GM21529 (cell line): ENCODE data around the gene MPPED2.

Source experiments
- ATAC-seq: cut with Tn5 transposase; IDR thresholded peaks from one replicate; pipeline ENCODE4 v1.9.1; 2021; ENCODE audit not compliant: unreplicated experiment

The MPPED2 gene

DNA sequence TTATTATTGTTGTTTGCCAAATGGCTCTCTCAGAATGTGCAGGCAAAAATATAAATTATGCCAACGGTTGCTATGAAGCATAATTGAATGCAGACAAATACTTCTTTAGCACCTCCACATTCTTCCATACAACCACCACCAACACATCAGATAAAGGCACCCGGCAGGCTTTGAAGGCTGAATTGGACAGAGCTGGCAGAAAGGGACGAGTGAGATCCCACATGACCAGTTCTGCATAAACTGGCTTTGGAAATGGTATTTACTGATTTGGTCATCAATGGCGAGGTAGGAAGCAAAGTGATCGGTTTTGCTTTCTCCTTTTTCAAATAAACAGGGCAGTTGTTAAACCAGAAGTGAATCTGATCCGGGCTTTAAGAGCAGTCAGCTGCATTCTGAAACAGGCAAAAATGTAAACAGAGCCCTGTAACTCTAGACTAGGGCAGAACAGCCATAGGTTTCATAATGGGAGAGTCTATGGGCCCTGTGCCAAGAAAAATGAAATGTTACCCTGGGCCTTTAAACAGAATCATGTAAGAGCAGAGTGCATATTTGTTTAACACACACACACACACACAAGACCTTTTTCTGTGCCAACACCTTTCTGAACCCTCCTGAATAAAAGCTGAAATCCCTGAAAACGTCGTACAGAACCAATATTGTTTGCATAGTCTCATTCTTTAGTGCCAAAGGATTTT, 97.7 kb downstream of the MPPED2 start:
- no peak for ATAC-seq

DNA sequence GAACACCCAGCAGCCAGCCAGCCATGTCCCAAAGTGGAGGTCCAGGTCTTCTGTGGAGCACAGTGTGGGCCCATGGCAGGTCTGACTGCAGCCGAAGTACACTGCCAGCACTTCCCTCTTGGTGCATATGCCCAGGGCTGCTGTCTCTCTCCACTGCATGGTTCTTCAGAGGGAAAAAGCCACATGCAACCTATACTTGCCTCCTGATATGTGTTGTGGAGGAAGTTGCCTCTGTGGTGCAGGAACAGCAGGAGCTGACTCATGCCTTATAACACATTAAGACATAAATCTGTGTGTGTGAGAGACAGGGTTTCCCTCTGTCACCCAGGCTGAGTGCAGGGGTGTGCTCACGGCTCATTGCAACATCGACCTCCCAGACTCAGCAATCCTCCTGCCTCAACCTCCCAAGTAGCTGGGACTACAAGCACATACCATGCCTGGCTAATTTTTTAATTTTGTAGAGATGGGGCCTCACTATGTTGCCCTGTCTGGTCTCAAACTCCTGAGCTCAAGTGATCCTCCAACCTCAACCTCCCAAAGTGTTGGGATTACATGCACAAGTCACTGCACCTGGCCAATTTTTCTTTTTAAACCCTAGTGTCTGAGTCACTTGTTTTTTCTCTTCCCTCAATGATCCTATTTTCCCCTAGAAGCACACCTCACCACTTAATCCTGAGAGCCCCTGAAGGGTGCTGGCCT, 98.8 kb downstream of the MPPED2 start:
- ATAC-seq = no peak

DNA sequence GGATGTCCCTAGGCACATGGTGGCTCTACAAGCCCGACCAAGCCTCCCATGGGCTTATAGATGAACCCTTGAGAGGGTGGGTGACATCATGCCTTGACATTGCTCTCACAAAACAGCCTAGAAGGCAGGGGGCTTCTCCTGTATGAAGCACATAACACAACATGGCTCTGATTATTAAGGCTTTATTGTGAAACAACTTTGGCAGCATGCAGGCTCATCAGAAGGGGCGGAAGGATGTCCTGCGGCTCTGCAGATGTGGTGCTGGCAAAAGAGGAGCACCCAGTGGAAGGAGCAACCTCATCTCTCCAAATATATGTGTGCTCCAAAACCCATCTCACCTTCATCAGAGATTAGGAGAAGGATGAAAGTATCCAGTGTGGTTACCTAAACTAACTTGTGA, 100.4 kb downstream of the MPPED2 start:
- ATAC-seq = no peak

DNA sequence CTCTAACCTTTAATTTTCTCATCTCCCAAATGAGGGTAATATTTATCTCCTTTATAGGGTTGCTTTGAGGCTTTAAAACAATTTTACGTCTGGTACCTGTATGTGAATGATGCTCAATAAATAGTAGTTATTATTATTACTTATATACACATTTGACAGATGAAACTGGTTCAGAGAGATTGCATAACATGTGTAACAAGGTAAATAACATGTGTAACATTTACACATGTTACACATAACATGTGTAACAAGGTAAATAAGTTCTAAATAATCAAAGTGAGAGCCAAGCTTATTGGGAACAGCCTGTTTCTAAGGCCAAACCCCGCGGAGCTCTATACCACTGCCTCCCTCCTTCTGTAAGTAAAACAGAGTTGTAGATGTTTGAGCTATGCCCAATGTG, 100.9 kb downstream of the MPPED2 start:
- no peak for ATAC-seq

DNA sequence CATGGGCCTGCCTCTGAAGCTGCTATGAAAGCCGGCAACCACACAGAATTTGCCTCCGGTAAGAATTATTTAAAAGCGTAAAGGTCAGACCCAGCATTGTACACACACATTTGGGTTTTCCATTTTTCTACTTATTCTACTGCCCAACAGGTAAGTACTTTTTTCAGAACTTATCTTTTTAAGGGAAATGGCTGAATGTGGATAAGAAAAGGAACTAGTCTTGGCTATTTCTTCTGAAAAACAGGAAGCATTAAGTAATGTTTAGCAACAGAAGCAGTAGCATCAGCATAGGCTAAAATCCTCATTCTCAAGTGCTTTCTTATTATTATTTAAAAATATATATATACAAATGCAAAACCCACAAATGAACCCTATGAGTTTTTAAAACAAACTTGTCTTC, 103.1 kb downstream of the MPPED2 start:
- ATAC-seq = no peak

DNA sequence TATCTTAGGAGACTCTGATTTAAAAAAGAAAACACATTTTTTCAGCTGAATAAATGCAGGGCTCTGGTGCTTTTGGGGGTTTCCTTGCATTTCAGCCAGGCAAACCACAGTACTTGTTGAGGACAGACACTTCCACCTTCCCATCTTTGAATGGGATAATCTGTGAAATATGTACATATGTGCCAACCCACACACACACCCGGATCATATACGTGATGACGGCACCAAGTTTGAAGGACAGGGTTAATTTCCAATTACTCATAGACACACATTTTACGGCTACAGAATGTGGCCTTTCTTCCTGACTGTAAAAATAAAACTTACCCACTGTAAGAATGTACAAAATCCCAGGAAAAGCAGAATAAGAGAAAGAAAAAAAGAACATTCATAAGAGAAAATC, 104.4 kb downstream of the MPPED2 start:
- no peak for ATAC-seq

DNA sequence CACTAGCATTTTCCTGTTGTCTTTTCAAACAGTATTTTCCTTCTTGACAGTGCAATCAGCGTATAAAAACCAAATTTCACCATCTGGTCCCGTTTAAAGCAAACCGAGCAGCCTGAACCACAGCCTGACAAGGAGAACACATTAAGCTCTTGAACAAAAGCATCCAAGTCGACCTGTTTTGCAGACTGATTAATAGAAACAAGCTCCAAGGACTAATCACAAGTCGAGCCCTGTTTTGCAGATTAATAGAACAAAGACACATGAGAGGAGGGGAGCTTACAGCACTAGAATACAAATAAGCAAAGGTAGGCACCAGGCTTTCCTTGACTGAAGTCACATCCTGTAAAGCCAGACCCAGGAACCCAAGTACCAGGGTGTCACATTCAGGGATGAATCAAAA, 104.8 kb downstream of the MPPED2 start:
- ATAC-seq = no peak

DNA sequence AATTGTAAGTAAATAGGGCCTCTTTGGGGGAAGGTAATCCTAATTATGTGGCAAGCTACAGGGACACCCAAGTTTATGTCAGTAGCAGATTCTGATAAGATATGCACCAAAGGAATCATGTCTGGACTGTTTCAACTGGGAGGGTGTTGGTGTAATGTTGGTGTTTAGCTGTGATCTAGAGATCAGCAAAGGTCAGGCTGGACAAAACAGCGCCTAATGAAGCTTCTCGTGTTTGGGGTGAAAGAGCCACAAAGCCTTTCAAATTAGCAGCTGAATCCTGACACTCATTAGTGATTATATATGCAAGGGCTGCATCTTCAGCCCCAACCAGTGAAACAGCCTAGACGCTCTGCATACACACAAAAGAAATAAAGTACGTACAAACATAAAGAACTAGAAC, 106.3 kb downstream of the MPPED2 start:
- no peak for ATAC-seq

DNA sequence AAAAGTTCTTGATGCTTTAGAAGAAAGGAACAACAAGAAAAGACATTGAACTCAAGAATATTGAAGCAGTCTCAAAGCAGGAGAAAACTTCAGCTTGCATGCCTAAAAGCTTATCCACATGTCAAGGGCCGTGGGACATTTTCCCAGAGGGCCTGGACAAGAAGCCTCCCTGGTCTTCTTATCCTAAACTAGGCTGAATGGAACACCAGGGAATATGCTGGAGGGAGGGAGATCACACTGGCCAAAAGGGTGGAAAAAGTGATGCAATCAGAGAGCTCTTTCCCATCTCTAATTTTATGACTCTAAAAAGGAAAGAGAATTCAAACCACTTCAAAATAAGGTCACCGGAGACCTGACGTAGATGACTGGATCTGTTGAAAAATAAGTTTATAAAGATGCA, 107.2 kb downstream of the MPPED2 start:
- no peak for ATAC-seq

DNA sequence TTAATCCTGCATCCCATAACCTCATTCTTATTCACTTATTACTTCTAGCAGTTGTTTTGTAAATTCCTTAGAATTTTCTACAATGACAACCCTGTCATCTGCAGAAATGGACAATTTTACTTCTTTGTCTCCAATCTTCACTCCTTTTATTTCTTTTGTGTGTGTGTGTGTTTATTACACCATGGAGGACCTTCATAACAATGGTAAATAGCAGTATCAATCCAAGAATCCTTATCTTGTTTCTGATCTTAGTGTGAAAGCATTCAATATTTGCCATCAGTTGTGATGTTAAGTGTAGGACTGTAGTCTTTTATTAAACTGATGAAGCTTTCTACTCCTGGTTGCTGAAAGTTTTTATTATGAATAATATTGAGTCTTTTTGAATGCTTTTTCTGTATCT, 109.1 kb downstream of the MPPED2 start:
- no peak for ATAC-seq

DNA sequence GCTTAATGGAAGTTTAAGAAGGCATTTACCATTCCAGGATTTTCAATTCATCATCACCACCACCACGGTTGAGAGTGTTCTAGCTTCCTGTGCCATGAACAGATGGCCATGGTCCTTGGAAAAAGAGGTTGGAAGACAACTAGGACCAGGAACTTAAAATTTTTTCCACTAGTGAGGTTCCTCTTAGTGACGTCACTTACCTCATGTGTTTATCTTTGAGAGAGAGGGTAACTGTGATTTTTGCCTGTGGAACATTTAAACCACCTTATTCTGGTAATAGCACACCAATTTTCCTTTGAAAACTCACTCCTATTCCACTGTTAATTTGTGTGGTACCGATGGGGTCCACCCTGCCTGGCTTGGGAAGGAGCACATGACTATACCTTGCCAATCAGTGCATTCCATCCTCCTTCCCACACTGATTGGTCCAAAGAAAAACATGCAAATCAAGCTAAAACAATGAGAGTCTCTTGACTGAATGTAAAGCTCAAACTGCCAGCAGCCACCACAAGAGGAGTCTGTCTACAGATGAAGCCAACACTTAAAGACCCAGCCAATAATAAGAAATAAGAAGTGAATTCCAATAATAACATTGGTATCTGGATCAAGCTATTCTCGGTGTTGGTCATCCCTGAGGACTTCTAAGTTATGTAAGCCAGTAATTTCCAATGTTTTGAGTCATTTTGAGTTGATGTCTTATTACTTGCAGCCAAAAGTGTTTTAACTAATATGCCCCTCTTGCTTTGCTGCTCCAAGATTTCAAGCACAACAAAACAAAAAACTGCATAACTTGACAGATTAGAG, 111.8 kb downstream of the MPPED2 start:
- no peak for ATAC-seq

DNA sequence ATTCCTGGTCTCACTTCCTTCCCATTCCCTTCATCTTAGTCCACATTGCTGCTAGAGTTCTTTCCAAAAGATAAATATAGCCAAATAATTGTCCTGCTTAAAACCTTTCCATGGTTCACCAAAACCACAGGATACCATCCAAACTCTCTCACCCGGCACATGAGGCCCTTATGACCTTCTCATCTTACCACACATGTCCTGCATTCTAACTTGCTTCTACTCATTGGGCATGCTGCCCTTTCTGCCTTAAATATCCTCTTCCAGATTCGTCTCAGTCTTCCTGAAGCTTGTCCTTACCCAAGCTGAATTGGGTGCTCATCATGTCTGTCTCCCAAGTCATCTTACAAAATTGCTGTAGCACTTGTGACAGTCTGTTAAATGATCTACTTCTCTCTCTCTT, 114.9 kb downstream of the MPPED2 start:
- ATAC-seq = no peak

DNA sequence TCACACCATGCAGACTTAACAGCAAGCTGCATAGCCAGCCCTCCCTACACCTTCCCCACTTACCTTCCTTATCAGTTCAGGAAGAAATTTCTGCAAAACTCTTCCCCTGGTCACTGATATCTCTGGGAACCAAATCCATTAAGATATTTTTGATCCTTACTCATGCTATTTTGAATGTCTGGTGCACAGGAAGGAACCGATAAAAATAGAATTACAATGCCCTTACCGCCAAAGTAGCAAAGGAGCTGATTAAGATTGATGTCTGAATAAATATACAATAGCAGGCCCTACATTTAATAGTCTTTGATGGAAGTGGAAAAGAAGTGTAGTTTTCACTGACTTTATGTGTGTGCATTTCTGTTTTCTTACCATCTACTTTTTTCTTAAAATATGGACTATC, 117.3 kb downstream of the MPPED2 start:
- no peak for ATAC-seq

DNA sequence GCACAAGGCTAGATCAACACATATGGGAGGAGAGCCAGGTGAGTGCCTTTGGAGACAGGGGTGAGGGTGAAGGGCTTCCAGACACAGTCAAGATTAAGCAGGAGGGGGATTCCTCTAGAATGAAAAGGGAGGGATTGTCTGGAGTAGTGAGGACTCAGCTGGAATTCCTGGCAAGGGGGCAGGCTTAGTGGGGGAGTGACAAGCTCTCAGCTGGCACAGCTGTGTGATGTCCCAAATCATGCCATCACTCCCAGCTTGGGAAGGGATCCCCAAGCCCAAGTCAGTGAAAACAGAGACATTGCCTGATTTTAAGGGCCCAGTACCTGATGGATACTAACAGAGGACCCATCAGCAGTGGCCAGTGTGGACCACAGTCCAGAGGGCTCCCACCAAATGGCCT, 119.0 kb downstream of the MPPED2 start:
- ATAC-seq = no peak

DNA sequence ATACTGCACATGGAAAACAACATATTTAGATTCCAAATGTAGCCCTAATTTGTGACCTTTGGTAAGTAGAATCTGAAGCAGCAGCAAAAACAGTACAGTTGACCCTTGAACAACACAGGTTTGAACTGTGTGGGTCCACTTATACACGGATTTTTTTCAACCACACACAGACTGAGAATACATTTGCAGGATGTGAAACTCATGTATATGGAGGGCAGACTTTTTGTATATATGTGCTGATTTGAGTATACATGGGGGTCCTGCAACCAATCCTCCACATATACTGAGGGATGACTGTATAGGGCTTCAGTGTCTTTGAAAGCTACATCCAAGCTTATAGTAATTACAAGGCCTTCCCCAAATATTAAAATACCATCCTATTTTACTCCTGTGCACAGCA, 120.5 kb downstream of the MPPED2 start:
- no peak for ATAC-seq

DNA sequence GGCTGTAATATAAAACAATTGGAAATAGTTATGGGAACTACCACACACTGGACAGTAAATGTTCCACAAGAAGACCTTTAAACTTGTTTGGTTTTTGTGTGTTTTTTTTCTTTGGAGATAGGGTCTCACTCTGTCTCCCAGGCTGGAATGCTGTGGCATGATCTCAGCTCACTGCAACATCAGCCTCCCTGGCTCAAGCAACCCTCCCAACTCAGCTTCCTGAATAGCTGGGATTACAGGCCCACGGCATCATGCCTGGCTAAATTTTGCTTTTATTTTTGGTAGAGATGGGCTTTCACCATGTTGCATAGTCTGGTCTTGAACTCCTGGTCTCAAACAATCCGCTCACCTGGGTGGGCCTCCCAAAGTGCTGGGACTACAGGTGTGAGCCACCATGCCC, 121.0 kb downstream of the MPPED2 start:
- ATAC-seq = no peak

DNA sequence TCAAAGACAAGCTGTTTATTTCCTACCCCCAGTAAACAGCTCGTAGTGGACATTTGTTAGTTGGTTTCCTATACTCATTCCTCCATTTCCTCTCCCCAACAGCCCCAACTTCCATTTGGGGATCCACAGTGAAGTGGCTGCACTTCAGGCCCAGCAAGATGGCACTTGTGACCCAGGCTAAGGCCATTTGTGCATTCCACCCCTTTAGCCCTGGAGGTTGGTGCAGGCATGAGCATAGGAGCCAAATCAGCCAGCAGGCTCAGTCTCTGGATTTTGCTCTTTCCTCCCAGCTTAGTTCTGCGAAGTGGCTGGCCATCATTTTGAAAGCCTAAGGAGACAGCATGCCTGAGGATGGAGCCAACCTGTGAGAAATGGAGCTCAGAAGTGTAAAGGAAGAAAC, 122.9 kb downstream of the MPPED2 start:
- ATAC-seq = no peak

DNA sequence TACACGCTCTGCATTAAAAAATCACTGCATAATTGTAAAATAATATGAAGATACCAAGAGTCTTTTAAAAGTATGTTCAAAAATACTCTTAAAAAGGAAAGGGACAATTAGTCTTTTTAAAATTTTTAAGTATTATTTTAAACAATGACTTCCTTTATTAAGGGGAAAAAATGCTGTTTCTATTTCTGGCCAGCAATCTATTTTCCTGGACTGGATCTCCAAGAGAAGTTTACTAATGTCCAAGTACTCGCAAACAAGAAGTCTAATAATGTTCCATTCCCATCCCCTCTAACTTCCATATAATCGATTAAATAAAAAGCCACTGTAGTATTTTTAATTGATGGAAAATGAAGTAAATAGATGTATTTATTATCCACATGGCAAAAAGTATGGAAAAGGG, 123.7 kb downstream of the MPPED2 start:
- no peak for ATAC-seq

DNA sequence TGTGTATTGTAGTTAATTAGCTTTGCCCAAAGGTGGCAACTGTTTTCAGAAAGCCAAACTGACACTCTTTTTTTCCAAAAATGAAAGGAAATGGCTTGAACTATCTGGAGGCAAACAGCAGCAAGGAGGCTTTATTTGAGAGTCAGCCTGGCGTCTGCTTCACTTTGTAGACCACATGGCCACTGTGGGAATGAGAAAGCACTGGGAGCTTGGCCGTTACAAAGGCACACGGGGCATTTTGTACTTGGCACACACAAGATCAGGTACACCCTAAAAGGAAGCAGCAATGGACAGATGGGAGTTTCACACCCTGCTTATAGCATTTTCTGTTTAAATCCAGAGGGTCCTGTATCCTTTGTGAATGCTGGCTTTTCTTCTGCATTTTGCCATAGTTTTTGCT, 126.3 kb downstream of the MPPED2 start:
- ATAC-seq = no peak

DNA sequence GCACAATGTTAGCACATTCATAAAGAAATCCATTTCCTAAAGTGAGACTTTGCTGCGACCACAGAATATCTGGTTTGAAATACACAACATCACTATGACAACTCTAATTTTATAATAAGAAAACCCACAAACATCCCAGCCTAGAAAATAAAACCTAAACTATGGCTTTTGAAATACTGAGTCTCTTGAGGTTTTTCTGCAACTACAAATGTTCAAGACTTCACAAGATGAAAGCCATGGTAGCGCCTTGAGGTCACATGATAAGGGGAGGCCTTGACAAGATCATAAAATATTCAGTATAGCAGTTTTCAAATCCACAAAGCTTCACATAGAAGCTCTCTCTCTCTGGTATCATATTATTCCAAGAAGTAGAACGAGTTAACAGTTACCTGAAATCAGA, 126.8 kb downstream of the MPPED2 start:
- no peak for ATAC-seq

DNA sequence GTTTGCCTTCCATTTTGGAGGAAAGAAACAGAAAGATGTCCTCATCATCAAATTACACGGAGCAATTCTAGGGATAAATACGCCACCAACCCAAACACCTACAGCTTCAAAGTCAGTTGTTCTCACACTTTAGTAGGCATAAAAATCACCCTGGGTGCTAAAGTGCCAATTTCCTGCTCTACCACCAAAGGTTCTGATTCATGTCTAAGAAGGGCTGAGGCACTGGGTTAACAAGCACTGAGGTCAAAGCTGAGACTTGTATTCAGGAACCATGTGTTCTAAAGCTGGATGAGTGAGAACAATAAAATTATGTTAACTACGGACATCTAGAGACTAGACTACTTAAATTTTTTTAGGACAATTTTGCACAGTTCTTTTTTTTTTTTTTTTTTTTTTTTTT, 127.6 kb downstream of the MPPED2 start:
- no peak for ATAC-seq

DNA sequence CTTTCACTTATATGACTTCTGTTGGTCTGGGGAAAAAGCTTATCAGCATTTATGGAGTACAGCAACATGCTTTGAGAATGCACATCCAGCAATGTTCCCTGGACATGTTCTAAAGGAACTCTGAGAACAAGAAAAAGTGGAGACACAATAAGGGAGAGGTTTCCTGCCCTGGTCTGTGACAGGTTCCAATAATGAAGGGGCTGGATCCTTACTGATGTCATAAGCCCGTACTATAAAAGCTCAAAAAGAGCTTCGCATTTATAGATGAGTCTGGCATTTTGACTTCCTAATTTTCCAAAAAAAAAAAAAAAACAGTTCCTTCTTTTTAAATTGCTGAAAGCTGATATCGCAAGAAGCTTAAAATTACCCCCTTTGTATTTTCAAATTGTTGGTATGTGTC, 129.1 kb downstream of the MPPED2 start:
- no peak for ATAC-seq
